ENCODE data around the gene NHS.
A peak's percentile ranks its signal among the peaks of the same experiment; 100 is the strongest.
"Not testable (repeated sequence)": the region's sequence is repeated elsewhere in the genome, so short reads cannot be mapped to it uniquely, and the experiment has no call there.

NHS gene

GRCh38 chrX:17553961-17554482 lies 179.0 kb downstream of the NHS start:
- no peak for DNase-seq

- DNase-seq, result no peak
Measured at GRCh38 chrX:17554914-17555313, 179.9 kb downstream of the NHS start.

- no peak for DNase-seq
Measured at GRCh38 chrX:17555846-17556245, 180.8 kb downstream of the NHS start.

- no peak for DNase-seq
Measured at GRCh38 chrX:17559728-17560379, 184.9 kb downstream of the NHS start.

GRCh38 chrX:17560385-17560784 lies 185.4 kb downstream of the NHS start:
- no peak for DNase-seq

GRCh38 chrX:17563076-17563475 lies 188.1 kb downstream of the NHS start:
- DNase-seq, result no peak

- DNase-seq, result no peak
Measured at GRCh38 chrX:17563515-17563914, 188.5 kb downstream of the NHS start.

- DNase-seq, result no peak
Measured at GRCh38 chrX:17564689-17565409, 189.8 kb downstream of the NHS start.

GRCh38 chrX:17566740-17567139 lies 191.7 kb downstream of the NHS start:
- no peak for DNase-seq

GRCh38 chrX:17567187-17567586 lies 192.2 kb downstream of the NHS start:
- DNase-seq, result no peak

GRCh38 chrX:17567821-17568220 lies 192.8 kb downstream of the NHS start:
- no peak for DNase-seq

- not testable (repeated sequence) for DNase-seq
Measured at GRCh38 chrX:17568804-17569203, 193.8 kb downstream of the NHS start.

- DNase-seq, result no peak
Measured at GRCh38 chrX:17579026-17579425, 204.0 kb downstream of the NHS start.

- DNase-seq, result no peak
Measured at GRCh38 chrX:17580539-17581152, 205.6 kb downstream of the NHS start.

- DNase-seq, result no peak
Measured at GRCh38 chrX:17581641-17582040, 206.6 kb downstream of the NHS start.

- no peak for DNase-seq
Measured at GRCh38 chrX:17584248-17584681, 209.3 kb downstream of the NHS start.

- DNase-seq, result no peak
Measured at GRCh38 chrX:17585006-17585405, 210.0 kb downstream of the NHS start.

GRCh38 chrX:17587366-17587765 lies 212.4 kb downstream of the NHS start:
- no peak for DNase-seq

GRCh38 chrX:17588303-17588702 lies 213.3 kb downstream of the NHS start:
- no peak for DNase-seq

- peak; percentile 44 for DNase-seq
Measured at GRCh38 chrX:17590892-17591740, 216.1 kb downstream of the NHS start.

GRCh38 chrX:17591741-17592110 lies 216.7 kb downstream of the NHS start:
- no peak for DNase-seq

- no peak for DNase-seq
Measured at GRCh38 chrX:17592117-17592516, 217.1 kb downstream of the NHS start.

- DNase-seq, result no peak
Measured at GRCh38 chrX:17594693-17595092, 219.7 kb downstream of the NHS start.
